ENCODE data around the gene GALNT7.

DNA sequence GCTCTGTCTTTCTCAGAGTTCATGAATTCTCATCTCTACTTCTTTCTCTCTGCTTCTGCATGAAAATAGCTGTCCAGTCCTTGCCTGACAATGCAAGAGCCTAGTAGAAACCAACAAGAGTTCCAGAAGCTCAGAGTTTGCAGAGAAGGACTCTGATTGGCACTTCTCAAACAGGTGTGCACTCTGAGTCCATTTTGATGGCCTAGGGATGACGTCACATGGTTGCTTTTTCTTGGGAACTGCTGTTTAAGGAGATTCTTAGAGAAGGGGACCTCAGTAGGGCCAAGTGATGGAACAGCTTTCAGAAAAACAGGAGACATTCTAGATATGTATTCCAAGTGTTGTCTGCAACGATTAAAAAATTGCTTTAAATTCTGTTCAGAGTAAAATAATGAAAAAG is 108.7 kb downstream of the GALNT7 start:
- TF ChIP-seq, protein P1, sequence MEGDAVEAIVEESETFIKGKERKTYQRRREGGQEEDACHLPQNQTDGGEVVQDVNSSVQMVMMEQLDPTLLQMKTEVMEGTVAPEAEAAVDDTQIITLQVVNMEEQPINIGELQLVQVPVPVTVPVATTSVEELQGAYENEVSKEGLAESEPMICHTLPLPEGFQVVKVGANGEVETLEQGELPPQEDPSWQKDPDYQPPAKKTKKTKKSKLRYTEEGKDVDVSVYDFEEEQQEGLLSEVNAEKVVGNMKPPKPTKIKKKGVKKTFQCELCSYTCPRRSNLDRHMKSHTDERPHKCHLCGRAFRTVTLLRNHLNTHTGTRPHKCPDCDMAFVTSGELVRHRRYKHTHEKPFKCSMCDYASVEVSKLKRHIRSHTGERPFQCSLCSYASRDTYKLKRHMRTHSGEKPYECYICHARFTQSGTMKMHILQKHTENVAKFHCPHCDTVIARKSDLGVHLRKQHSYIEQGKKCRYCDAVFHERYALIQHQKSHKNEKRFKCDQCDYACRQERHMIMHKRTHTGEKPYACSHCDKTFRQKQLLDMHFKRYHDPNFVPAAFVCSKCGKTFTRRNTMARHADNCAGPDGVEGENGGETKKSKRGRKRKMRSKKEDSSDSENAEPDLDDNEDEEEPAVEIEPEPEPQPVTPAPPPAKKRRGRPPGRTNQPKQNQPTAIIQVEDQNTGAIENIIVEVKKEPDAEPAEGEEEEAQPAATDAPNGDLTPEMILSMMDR (IDR thresholded peaks at IDR 0.05; ENCODE audit: low read depth, low read length): no peak
- TF ChIP-seq POLR2A (IDR thresholded peaks at IDR 0.05; ENCODE audit: extremely low read depth, insufficient read length): no peak
- TF ChIP-seq, protein P2, sequence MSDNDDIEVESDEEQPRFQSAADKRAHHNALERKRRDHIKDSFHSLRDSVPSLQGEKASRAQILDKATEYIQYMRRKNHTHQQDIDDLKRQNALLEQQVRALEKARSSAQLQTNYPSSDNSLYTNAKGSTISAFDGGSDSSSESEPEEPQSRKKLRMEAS (IDR thresholded peaks at IDR 0.05; ENCODE audit: low read depth, low read length): no peak
- no peak for TF ChIP-seq MYC (IDR thresholded peaks at IDR 0.05; ENCODE audit: low read depth, low read length)
